ENCODE data around the gene GNG7. TPM values are rescaled to one million over a fixed set of nuclear protein-coding genes. Genes with fewer than 3 reads are reported as not detected.

Gene GNG7
- total and polyA plus RNA-seq, 2 donors (not counting 3 experiments of a cell fraction or from before 2014, with no cell fraction given) = 0.29 to 0.84 TPM

GRCh38 chr19:2512523-2513431 is 189.7 kb downstream of the GNG7 start:
- ChIA-PET POLR2A (no interaction called here), CTCF (no interaction called here)
- H4K20me1 ChIP-seq (replicated peaks; ENCODE audit: control insufficient read depth, extremely low read depth, insufficient read depth, low read length) = no peaks in the 10 kb centered on the region
- H3K79me2 ChIP-seq (ENCODE audit: control insufficient read depth, insufficient read depth, low read length) = no peaks in the 10 kb centered on the region
- no peak overlapping the region for H3K9ac ChIP-seq (replicated peaks; ENCODE audit: extremely low read depth, insufficient read depth, low read length)
- no peak overlapping the region for H3K27ac ChIP-seq (ENCODE audit: insufficient read depth, low read depth, low read length)
- no TSS peak for BruUV-seq (replicated peaks)
- no peak for FAIRE-seq
- no peak for DNase-seq (ENCODE audit: low read depth, low spot score)
- H3K4me2 ChIP-seq (ENCODE audit: insufficient read depth, low read length) = no peak overlapping the region
- intact Hi-C loops (cut with micrococcal nuclease) (no loop called here), dilution Hi-C loops (cut with MboI; ENCODE audit: extremely low pct_ligation_motif_present, low sequenced_read_pairs) (no loop called here)
- no peaks in the 10 kb centered on the region for H3K36me3 ChIP-seq (ENCODE audit: control insufficient read depth in 2 of 2, extremely low read depth in 1 of 2, insufficient read depth in 2 of 2, low read length in 2 of 2)
- no peak overlapping the region for H3K4me3 ChIP-seq (replicated peaks in 1 of 3; ENCODE audit: insufficient read depth in 1 of 3, low read depth in 1 of 3, low read length in 3 of 3)
- H3K9me3 ChIP-seq (replicated peaks; ENCODE audit: control insufficient read depth, insufficient read depth, low read length) = no peaks in the 10 kb centered on the region
- TF ChIP-seq GATA2 (IDR thresholded peaks at IDR 0.05; ENCODE audit: insufficient read depth, insufficient read length, low read depth, low read length) (no peak), POLR2AphosphoS5 (IDR thresholded peaks at IDR 0.05; ENCODE audit: insufficient read depth, low read depth, low read length) (no peak), MAX (IDR thresholded peaks at IDR 0.05; ENCODE audit: insufficient read depth, insufficient read length) (no peak), CTCF (IDR thresholded peaks at IDR 0.05; ENCODE audit: extremely low read depth in 1 of 2, insufficient read depth in 1 of 2, low read depth in 1 of 2, low read length in 2 of 2) (no peak), MYC (IDR thresholded peaks at IDR 0.05; ENCODE audit: low read depth, low read length) (no peak), FOS (IDR thresholded peaks at IDR 0.05; ENCODE audit: borderline replicate concordance, insufficient read depth, low read length) (no peak), EZH2 (IDR thresholded peaks at IDR 0.05; ENCODE audit: borderline replicate concordance, low read depth, low read length, severe bottlenecking) (no peak), JUN (IDR thresholded peaks at IDR 0.05; ENCODE audit: borderline replicate concordance, insufficient read depth, insufficient read length, low read depth) (no peak), POLR2A (IDR thresholded peaks at IDR 0.05; ENCODE audit: low read depth, low read length) (no peak)
- H3K4me1 ChIP-seq (ENCODE audit: control insufficient read depth, extremely low read depth, insufficient read depth, low read length) = no peaks in the 10 kb centered on the region
- H2AFZ ChIP-seq (ENCODE audit: low read depth, low read length) = no peak overlapping the region
- no peaks in the 10 kb centered on the region for H3K9me1 ChIP-seq (replicated peaks; ENCODE audit: control insufficient read depth, extremely low read depth, insufficient read depth, low read length)
- no peaks in the 10 kb centered on the region for H3K27me3 ChIP-seq (ENCODE audit: control insufficient read depth in 2 of 2, insufficient read depth in 2 of 2, low read length in 2 of 2)

Measured in endothelial cell of umbilical vein (primary cell).